ENCODE measurements around the gene ZNF500.
"Not testable (repeated sequence)": the region's sequence is repeated elsewhere in the genome, so short reads cannot be mapped to it uniquely, and the experiment has no call there.

Gene ZNF500

GRCh38 chr16:4795828-4796572 lies 29.0 kb upstream of the ZNF500 start:
- no peak for DNase-seq

- DNase-seq: no peak
Observed at GRCh38 chr16:4795181-4795827, 28.3 kb upstream of the ZNF500 start, which contains the start of gene SMIM22. Gene SMIM22 (plus strand): TSS chr16:4795369. CDS start chr16:4795735, 366 bp downstream.

GRCh38 chr16:4792951-4793513 lies 26.1 kb upstream of the ZNF500 start:
- no peak for DNase-seq

GRCh38 chr16:4790871-4791270 lies 23.9 kb upstream of the ZNF500 start:
- DNase-seq: no peak

- no peak for DNase-seq
Observed at GRCh38 chr16:4790261-4790660, 23.3 kb upstream of the ZNF500 start.

GRCh38 chr16:4788910-4789309 lies 21.9 kb upstream of the ZNF500 start:
- no peak for DNase-seq

GRCh38 chr16:4788489-4788889 lies 21.5 kb upstream of the ZNF500 start:
- no peak for DNase-seq

- DNase-seq: no peak
Observed at GRCh38 chr16:4787627-4788482, 20.9 kb upstream of the ZNF500 start, which contains the start of gene SEPTIN12. Gene SEPTIN12 (minus strand): TSS chr16:4788345. CDS start chr16:4787645, 700 bp downstream.

- DNase-seq: no peak
Observed at GRCh38 chr16:4787068-4787467, 20.1 kb upstream of the ZNF500 start.

- no peak for DNase-seq
Observed at GRCh38 chr16:4785758-4786433, 18.9 kb upstream of the ZNF500 start.

GRCh38 chr16:4784444-4784987 lies 17.6 kb upstream of the ZNF500 start:
- DNase-seq: not testable (repeated sequence)

- DNase-seq: no peak
Observed at GRCh38 chr16:4783951-4784336, 17.0 kb upstream of the ZNF500 start.

- DNase-seq: no peak
Observed at GRCh38 chr16:4783251-4783950, 16.4 kb upstream of the ZNF500 start.

GRCh38 chr16:4780235-4780634 lies 13.3 kb upstream of the ZNF500 start:
- DNase-seq: no peak

GRCh38 chr16:4778050-4778392 lies 11.1 kb upstream of the ZNF500 start:
- DNase-seq: no peak

GRCh38 chr16:4777339-4778049 lies 10.5 kb upstream of the ZNF500 start:
- no peak for DNase-seq

GRCh38 chr16:4776141-4776705 lies 9.3 kb upstream of the ZNF500 start:
- DNase-seq: no peak

GRCh38 chr16:4775005-4775404 lies 8.0 kb upstream of the ZNF500 start:
- no peak for DNase-seq

GRCh38 chr16:4772351-4772750 lies 5.4 kb upstream of the ZNF500 start:
- no peak for DNase-seq

- no peak for DNase-seq
Observed at GRCh38 chr16:4771646-4772045, 4.7 kb upstream of the ZNF500 start.

GRCh38 chr16:4769306-4769638 lies 2.3 kb upstream of the ZNF500 start:
- DNase-seq: no peak
